Smooth muscle cell of the coronary artery (primary cell): ENCODE results near the gene SEMA3G. TPM values are rescaled to one million over a fixed set of nuclear protein-coding genes. Genes with fewer than 3 reads are reported as not detected.

Experiments
- total RNA-seq: library from RNA; depleted of rRNA; stranded (reverse); fragments of >200 nt; gene quantifications from 2 replicates; pipeline ENCODE4 v1.2.3, GENCODE V29; 2014; ENCODE audit warnings: low replicate concordance

The SEMA3G gene
- total RNA-seq: 0.90 TPM in 1 of 2 replicates, not detected in the other

GRCh38 chr3:52444860-52445793 lies at the start of gene SEMA3G:
SEMA3G (minus strand) TSS chr3:52445103; CDS start chr3:52445027, 76 bp downstream.

GRCh38 chr3:52455283-52456168 lies 10.6 kb upstream of the SEMA3G start, which contains the start of gene NISCH:
NISCH (plus strand) TSS chr3:52455604; CDS start chr3:52455642, 38 bp downstream.

GRCh38 chr3:52453496-52454249 lies 8.8 kb upstream of the SEMA3G start, which contains the start of gene TNNC1:
TNNC1 (minus strand) TSS chr3:52454041; CDS start chr3:52454015, 26 bp downstream.

Other genes starting within 250 kb of the SEMA3G start
- 15.8 and 34.0 TPM in 2 replicates for gene ALAS1, start 246.9 kb downstream of the SEMA3G start, total RNA-seq
- under 0.01 TPM in 1 of 2 replicates, not detected in the other for gene TLR9, start 219.5 kb downstream of the SEMA3G start, total RNA-seq
- 59.2 and 139 TPM in 2 replicates for gene TWF2, start 205.9 kb downstream of the SEMA3G start, total RNA-seq
- 13.2 and 26.1 TPM in 2 replicates for gene PPM1M, start 199.3 kb downstream of the SEMA3G start, total RNA-seq
- gene WDR82, start 166.5 kb downstream of the SEMA3G start, total RNA-seq: 53.6 and 73.3 TPM in 2 replicates
- gene GLYCTK, start 157.3 kb downstream of the SEMA3G start, total RNA-seq: 6.4 and 12.0 TPM in 2 replicates
- 1.7 and 8.3 TPM in 2 replicates for gene DNAH1, start 128.8 kb downstream of the SEMA3G start, total RNA-seq
- gene BAP1, start 35.1 kb downstream of the SEMA3G start, total RNA-seq: 45.3 and 69.2 TPM in 2 replicates
- 1.3 and 1.9 TPM in 2 replicates for gene PHF7, start 34.4 kb downstream of the SEMA3G start, total RNA-seq
- gene TNNC1, start 8.9 kb upstream of the SEMA3G start, total RNA-seq: 2.5 and 19.8 TPM in 2 replicates
- 54.9 and 72.7 TPM in 2 replicates for gene NISCH, start 10.5 kb upstream of the SEMA3G start, total RNA-seq
- gene STAB1, start 50.2 kb upstream of the SEMA3G start, total RNA-seq: 0.15 and 3.4 TPM in 2 replicates
- 17.4 and 95.5 TPM in 2 replicates for gene NT5DC2, start 88.8 kb upstream of the SEMA3G start, total RNA-seq
- 9.1 and 13.8 TPM in 2 replicates for gene UQCC5, start 91.5 kb upstream of the SEMA3G start, total RNA-seq
- gene PBRM1, start 240.8 kb upstream of the SEMA3G start, total RNA-seq: 37.8 and 46.1 TPM in 2 replicates
- 44.8 and 106 TPM in 2 replicates for gene GNL3, start 240.9 kb upstream of the SEMA3G start, total RNA-seq